ENCODE data around the gene PRKCD.

The PRKCD gene

DNA sequence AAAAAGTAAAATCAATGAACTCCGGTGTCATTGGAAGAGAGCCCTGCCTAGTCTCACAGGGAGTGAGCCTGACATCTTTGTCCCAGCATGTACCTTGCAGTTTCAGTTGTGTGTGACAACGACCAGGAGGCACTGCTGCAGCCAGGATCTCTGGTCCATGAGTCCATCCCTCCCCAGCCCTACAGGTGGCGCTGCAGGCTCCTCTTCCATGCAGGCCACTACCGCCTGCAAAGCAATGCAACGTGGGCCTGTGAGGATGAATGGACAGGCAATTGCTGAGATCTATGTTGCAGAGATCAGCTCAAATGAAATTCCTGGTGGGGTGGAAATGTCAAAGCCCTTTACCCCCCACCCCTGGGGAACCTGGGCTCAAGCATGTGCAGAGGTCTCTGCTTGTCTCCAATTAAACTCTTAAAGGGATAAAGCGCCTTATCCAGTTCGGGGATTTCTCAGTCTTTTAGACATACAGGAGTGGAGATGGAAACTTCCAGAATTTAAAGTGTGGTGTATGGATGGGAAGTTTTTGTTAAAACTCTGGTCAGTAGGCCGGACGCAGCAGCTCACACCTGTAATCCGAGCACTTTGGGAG is 59.0 kb downstream of the PRKCD start:
- H3K4me3 ChIP-seq (ENCODE audit: low read depth, low read length), result no peak overlapping the region
- DNase-seq (ENCODE audit: low read depth), result peak; percentile 87
- peak; percentile 74 for TF ChIP-seq MYC (IDR thresholded peaks at IDR 0.05; ENCODE audit: low read depth, low read length)
- TF ChIP-seq, protein P1, sequence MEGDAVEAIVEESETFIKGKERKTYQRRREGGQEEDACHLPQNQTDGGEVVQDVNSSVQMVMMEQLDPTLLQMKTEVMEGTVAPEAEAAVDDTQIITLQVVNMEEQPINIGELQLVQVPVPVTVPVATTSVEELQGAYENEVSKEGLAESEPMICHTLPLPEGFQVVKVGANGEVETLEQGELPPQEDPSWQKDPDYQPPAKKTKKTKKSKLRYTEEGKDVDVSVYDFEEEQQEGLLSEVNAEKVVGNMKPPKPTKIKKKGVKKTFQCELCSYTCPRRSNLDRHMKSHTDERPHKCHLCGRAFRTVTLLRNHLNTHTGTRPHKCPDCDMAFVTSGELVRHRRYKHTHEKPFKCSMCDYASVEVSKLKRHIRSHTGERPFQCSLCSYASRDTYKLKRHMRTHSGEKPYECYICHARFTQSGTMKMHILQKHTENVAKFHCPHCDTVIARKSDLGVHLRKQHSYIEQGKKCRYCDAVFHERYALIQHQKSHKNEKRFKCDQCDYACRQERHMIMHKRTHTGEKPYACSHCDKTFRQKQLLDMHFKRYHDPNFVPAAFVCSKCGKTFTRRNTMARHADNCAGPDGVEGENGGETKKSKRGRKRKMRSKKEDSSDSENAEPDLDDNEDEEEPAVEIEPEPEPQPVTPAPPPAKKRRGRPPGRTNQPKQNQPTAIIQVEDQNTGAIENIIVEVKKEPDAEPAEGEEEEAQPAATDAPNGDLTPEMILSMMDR (IDR thresholded peaks at IDR 0.05; ENCODE audit: low read depth, low read length), result peak; percentile 93
- no peak for TF ChIP-seq POLR2A (IDR thresholded peaks at IDR 0.05; ENCODE audit: extremely low read depth, insufficient read length)
- peak; percentile 87 for TF ChIP-seq MAX (IDR thresholded peaks at IDR 0.05; ENCODE audit: low read depth, low read length)

- DNase-seq (ENCODE audit: low read depth), result no peak
- TF ChIP-seq, protein P1 (IDR thresholded peaks at IDR 0.05; ENCODE audit: low read depth, low read length), result no peak
- TF ChIP-seq MYC (IDR thresholded peaks at IDR 0.05; ENCODE audit: low read depth, low read length) (no peak), MAX (IDR thresholded peaks at IDR 0.05; ENCODE audit: low read depth, low read length) (no peak), POLR2A (IDR thresholded peaks at IDR 0.05; ENCODE audit: extremely low read depth, insufficient read length) (no peak)
- H3K4me3 ChIP-seq (ENCODE audit: low read depth, low read length), result no peak overlapping the region
Observed at GRCh38 chr3:53221345-53221744, 60.3 kb downstream of the PRKCD start.

GRCh38 chr3:53221827-53222182 is 60.8 kb downstream of the PRKCD start:
- no peak overlapping the region for H3K4me3 ChIP-seq (ENCODE audit: low read depth, low read length)
- DNase-seq (ENCODE audit: low read depth), result no peak
- TF ChIP-seq POLR2A (IDR thresholded peaks at IDR 0.05; ENCODE audit: extremely low read depth, insufficient read length) (no peak), MAX (IDR thresholded peaks at IDR 0.05; ENCODE audit: low read depth, low read length) (no peak), MYC (IDR thresholded peaks at IDR 0.05; ENCODE audit: low read depth, low read length) (no peak)
- TF ChIP-seq, protein P1 (IDR thresholded peaks at IDR 0.05; ENCODE audit: low read depth, low read length), result no peak

GRCh38 chr3:53222183-53222901 is 61.3 kb downstream of the PRKCD start:
- TF ChIP-seq POLR2A (IDR thresholded peaks at IDR 0.05; ENCODE audit: extremely low read depth, insufficient read length), result no peak
- TF ChIP-seq, protein P1 (IDR thresholded peaks at IDR 0.05; ENCODE audit: low read depth, low read length), result no peak
- no peak for TF ChIP-seq MYC (IDR thresholded peaks at IDR 0.05; ENCODE audit: low read depth, low read length)
- no peak for TF ChIP-seq MAX (IDR thresholded peaks at IDR 0.05; ENCODE audit: low read depth, low read length)
- no peak for DNase-seq (ENCODE audit: low read depth)
- no peak overlapping the region for H3K4me3 ChIP-seq (ENCODE audit: low read depth, low read length)

DNA sequence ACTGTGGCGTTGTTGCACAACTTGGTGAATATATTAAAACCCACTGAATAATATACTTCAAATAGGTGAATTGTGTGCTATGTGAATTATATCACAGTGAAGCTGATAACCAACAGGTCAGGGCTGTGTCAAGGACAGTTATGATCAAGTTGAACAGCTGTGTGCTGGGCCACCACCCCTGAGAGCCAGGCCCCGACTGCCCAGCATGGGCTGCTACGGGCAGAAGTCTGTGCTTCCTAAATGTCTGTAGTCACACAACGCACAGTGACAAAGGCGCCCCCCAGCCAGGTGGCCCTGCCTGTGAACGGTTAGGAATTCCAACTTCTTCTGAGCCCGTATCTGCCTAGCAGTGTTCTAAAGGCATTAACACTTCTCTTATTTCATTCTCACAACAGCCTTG is 62.0 kb downstream of the PRKCD start:
- TF ChIP-seq, protein P1 (IDR thresholded peaks at IDR 0.05; ENCODE audit: low read depth, low read length), result no peak
- peak; percentile 5 for TF ChIP-seq POLR2A (IDR thresholded peaks at IDR 0.05; ENCODE audit: extremely low read depth, insufficient read length)
- TF ChIP-seq MAX (IDR thresholded peaks at IDR 0.05; ENCODE audit: low read depth, low read length), result no peak
- DNase-seq (ENCODE audit: low read depth), result no peak
- H3K4me3 ChIP-seq (ENCODE audit: low read depth, low read length), result no peak overlapping the region

Data from NB4 (cell line).